HG03575 (cell line): ENCODE data around the gene SLFN12.

Source experiments
- ATAC-seq: cut with Tn5 transposase; IDR thresholded peaks from one replicate; pipeline ENCODE4 v1.9.1; 2021; ENCODE audit not compliant: unreplicated experiment, insufficient number of reproducible peaks, low FRiP score; ENCODE audit errors: extremely low read depth

Gene SLFN12

GRCh38 chr17:35361027-35361426, 71.3 kb downstream of the SLFN12 start:
- ATAC-seq: no peak
